ENCODE results near the gene MAST4. TPM values are rescaled to one million over a fixed set of nuclear protein-coding genes. Genes with fewer than 3 reads are reported as not detected.

The MAST4 gene
- total RNA-seq, 1 experiment from 2014 or later, result 6.8 TPM

DNA sequence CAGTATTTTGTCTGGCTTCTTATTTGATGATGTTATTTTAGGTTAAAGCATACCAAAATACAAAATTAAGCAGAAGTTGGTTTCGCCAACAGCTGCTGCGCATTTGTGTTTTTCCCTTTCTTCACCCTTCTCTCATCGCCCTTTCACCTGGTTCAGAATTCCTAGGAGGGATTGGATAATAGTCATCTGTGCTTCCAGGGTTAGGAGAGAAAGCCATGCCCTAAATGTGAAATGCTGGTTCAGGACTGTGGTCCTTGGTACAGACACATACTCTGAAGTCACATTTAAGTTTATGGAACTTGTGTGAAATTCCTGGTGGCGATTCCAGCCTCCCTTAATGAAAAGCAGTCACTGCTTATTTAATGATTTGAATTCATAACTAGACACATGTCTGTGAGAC lies 7.7 kb downstream of the MAST4 start:
- DNase-seq (ENCODE audit: low read depth), result no peak

DNA sequence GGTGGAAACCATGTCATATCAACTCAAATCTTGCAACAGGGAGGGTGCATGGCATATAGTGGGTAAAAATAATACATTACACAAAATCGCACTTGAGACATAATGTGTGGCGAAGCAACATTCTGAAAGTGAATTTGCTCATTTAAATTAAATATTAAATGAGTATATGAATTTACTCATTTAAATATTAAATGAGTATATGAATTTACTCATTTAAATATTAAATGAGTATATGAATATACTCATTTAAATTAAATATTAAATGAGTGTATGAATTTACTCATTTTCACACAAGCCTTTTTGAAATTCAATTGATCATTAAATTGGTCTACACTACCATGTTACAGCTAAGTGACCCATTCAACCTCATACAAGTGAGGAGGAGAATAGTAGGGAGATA lies 10.5 kb downstream of the MAST4 start:
- no peak for DNase-seq (ENCODE audit: low read depth)

DNA sequence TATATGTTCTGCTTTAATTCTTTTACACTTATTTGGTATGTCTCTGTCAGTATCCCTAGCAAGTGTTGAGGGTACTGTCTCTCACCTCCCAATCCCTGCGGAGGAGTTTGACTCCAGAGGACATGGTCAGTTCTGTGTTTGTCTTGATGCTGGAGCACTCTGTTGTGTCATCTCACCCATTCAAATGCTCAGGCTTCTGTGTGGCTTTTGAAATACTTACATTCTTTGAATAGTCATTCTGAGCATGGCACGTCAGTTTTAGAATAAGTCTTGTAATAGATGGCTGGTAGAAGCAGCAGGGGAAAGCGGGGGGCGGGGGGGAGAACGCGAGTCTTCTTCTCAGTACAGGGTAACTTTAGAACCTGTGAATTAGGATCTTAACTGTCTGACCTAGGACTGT lies 12.3 kb downstream of the MAST4 start:
- DNase-seq (ENCODE audit: low read depth), result no peak

DNA sequence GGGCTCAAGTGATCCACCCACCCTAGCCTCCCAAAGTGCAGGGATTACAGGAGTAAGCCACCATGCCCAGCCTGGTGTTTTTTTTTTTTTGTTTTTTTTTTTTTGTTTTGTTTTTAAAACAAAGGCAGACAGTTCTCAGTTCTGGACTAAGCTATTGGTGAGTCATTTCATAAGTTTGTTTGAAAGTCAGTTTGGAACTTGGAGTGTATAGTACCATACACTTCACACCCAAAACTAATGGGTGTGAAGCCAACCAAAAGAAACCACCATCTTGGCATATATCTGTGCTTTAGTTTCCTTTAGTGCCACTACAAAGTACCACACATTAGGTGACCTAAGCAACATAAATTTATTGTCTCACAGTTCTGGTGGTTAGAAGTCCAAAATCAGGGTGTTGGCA lies 13.4 kb downstream of the MAST4 start:
- DNase-seq (ENCODE audit: low read depth), result no peak

DNA sequence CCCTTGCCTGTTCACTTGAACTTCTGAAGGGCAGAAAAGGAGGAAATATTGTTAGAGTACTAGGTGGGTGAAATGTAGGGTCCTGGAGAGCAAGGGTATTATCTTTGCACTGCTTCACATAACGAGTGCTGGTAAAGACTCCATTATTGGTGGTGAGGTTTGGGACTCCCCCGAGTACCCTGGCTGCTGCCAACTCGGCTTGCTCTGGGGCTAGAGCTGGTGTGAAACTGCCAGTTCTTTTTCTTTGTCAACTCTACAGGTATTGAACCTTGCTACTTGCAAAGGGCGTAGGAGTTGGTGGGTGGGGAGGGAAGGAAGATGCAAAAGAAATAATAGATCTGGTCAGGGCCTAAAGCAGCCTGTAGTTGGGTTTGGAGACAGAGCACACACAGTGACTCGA lies 16.0 kb downstream of the MAST4 start:
- DNase-seq (ENCODE audit: low read depth), result no peak

DNA sequence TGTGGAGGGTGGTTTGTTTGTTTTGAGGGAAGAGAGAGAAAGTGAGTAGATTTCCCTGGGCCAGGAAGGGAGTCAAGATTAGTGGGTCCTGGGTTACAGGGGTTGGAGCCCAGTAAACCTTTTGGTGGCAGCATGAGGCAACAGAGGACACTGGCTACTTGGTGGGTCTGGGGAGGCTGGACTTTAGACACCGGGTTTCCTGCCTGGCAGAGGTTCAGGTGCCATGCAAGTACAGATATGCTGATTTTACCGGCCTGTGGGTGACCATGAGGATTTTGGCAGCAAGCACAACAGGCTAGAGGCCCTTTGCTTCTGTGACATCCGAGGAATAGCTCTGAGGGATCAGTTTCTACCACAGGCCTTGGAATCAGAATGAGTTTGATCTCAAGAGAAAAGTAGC lies 18.9 kb downstream of the MAST4 start:
- DNase-seq (ENCODE audit: low read depth), result no peak

DNA sequence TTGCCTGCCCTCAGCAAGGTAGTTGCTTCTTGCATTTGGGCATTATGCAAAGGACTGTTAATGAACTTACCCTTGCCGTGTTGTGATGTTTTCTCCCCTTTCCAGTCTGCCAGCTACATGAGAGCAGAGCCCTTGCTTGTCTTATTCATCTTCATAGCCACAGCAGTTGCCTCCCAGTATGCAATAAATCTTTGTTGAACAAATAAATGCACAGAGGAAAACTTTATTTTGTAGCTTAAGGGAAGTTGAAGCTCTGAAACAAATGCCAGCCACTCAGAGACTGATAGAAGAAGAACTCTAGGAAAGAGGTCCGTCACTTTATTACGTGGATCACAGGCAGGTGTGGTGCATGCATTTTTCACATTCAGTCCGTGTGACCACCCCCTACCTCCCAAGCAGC lies 19.7 kb downstream of the MAST4 start:
- no peak for DNase-seq (ENCODE audit: low read depth)

DNA sequence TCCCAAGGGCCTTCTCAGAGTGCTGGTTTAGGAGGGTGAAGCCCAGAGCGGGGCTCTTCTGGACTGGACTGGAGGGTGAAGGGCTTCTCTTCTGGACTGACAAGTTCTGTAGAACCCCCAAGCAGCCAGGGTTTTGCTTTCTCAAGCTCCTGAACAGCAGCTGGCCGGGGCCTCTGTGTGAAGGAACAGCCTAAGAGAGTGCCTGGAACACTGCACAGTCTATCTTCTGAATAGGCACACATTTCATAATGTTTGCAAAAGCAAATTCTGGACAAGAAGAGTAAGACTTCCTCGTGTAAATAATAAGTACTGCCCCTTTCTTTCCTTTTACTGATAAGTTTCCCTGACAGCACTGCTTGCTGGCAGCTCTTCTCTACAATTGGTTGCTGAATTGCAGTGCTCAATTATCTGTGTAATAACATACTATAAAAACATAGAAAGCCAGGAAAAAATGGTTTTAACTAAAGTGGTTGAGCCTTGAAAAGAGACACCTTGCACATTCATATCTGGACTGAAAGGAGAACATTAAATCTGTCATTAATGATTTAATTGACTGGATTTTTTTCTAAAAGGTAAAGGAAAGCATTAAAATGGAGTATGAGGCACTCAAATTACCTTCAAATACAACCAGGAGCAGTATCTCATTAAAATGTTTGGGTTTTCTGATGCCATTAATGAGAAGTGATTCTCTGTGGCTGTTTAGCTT lies 20.5 kb downstream of the MAST4 start:
- DNase-seq (ENCODE audit: low read depth), result no peak

DNA sequence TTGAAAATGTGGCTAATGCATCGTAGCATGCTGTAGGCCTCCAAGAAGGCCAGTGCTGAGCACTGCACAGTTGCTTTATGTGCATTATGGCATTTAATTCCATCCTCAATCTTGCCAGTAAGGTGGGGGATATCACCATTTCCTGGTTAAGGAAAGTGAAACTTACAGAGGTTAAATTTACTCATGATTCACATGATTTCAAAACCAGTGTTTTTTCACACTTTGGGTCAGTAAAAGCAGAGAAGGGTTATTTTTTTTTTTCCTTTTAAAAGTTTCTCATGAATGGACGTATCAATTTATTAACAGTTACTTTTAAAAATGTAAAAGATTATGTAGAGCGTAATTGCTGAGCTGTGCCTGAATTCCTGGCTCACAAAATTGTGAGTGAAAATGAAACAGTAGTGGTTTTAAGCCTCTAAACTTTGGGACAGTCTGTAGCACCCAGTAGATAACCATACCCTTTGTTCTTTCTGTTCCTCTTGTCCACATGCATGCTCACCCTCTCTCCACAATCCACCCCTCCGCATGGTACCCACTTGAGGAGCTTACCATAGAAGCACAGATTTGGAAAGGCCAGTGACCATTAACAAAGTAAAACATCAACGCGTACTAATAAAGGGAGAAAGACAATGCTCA lies 21.2 kb downstream of the MAST4 start:
- no peak for DNase-seq (ENCODE audit: low read depth)

DNA sequence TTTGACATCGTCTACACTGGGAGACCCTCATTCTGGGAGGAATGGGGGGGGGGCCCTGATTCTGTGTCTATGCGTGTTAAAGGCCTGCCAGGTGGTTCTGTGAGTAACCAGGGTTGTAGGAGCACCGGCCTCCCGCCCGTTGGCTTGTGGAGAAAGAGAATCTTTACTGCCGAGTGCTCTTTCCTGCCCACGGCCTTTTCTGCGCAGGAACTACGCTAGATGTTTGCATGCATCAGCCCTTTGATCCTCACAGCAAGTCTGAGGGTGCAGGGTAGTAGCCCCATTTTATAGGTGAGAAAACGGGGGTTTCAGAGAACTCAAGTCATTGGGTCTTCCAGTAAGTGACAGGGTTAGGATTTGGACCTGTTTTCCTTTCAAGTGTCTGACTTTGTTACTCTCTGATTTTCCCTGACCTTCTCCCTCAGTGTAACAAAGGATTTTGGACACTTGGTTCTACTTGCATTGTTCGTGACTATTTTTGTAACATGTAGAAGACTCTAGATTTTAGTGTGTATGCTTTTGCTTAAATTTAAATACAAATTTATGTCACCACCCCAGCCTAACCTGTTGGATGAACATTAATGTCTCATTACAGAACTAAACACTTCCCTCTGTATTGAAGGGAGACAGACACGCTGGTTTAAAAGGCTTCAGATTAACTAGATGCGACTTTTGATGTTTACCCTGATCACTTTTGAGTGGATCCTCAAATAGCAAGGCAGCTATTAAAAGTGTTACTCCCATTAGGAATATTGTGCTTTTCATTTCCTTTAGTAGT lies 22.0 kb downstream of the MAST4 start:
- no peak for DNase-seq (ENCODE audit: low read depth)

DNA sequence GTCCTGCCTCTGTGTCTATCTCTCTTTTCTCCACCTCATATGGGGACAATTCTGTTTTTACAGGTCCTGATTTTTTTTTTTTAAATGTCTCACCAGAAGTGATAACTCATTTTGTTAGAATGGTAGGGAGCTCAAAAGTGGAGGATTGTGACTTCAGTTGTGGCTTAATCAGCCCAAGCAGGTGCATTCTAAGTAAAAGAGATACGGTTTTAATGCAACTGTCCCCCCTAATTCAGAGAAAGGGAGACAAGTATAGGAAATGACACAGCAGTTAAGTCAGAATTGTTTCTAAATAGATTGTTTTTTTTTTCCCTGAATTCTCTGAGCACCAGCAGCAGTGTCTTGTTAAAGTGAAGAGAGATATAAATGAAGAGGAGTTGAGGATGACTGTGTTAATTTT lies 24.5 kb downstream of the MAST4 start:
- DNase-seq (ENCODE audit: low read depth), result no peak

DNA sequence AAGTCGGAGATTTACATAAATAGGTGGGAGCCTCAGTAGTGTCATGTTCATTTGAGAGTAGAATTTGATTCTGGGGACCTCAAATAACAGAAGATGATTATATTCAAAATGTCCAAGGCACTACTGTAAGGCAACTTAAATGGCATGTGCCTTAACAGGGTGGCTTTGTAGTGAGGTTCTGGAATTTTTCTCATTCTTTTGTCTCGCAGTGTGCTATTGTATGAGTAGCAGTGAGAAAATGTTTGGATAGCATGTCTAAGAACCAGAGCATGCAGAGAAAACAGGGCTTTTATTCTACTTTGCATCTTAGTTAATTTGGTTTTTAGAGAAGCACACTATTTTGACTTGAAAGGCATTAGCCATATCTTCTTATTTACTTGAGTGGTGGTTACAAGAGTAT lies 25.0 kb downstream of the MAST4 start:
- DNase-seq (ENCODE audit: low read depth), result no peak

DNA sequence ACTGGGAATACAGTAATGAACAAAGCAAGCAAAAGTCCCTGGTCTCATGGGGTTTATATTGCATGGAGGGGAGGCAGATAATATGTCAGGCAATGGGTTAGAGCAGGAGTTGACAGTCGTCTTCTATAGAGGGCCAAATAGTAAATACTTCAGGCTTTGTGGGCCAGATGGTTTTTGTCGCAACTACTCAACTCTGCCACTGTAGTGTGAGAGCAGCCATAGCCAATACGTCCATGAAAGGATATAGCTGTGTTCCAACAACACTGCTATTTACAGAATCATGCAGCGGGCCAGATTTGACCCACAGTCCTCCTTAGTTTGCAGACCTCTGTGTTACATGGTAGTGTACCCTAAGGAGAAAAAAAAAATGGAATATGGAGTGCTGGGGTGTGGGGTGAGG lies 25.5 kb downstream of the MAST4 start:
- DNase-seq (ENCODE audit: low read depth), result no peak

DNA sequence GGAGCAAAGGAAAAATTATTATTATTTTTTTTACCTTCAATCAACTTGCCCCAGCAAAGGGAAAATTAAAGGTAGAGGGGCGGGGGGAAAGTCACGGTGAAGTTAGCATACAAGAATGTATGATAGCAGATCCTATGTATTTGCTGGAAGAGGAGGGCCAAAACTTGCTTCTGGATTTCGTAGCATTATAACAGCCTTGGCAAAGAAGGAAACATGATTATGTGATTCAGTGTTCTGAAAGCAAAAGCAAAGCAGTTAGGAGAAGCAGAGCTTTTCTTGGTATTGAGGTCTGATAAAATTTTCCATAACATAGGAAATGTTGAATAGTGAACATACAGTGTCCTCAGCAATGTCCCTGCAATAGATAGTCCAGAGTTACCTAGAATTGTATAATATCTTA lies 32.4 kb downstream of the MAST4 start:
- no peak for DNase-seq (ENCODE audit: low read depth)

DNA sequence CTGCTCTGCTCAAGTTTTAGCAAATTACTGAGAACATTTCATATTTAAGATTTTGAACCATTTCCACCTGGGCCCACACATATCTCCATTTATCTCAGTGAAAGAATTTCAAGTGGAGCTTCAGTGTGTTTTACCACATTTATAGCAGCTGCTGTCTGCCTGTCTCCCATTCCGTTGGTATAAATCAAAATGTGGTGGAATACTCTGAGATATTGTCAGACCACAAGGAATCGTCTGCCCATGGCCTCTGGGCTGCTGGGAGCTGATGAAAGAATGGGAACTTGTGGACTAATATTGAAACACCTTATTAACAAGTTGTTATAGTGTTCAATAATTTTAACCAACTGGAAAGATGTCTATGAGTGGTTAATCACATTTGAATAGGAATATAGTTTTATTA lies 33.3 kb downstream of the MAST4 start:
- DNase-seq (ENCODE audit: low read depth), result no peak

DNA sequence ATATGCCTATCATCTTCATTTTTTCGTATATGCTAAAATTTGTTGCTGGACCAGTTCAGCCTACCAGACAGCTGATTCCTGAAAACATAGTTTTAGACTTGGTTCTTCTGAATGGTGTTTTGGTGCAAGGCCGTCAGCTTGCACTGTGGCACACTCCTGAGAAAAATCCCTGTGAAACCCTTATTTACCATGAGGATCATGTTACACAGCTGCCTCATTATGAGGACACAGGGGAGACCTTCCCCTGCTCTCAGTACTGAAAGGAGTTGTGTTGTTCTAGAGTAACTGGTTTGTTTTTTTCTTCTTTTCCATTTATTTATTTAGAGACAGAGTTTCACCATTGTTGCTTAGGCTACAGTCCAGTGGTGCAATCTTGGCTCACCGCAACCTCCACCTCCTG lies 37.6 kb downstream of the MAST4 start:
- no peak for DNase-seq (ENCODE audit: low read depth)

DNA sequence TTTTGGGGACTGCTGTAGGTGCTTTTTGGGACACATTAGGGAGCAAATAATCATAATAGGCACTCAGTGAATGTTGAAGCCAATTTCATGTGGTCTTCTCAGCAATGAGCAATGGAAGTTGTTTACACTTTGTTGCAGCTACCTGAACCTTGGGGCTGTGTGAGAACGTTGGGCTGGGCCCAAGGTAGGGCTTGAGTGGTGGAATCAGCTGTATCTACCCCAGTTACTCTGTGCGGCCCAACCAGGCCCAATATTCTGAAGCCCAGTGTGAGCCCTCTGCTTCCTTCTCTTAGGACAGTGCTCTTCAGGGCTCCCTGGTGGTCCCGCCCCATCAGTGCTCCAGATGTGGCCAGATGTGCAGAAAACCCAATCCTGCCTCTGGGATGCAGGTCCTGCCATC lies 38.4 kb downstream of the MAST4 start:
- DNase-seq (ENCODE audit: low read depth), result no peak

DNA sequence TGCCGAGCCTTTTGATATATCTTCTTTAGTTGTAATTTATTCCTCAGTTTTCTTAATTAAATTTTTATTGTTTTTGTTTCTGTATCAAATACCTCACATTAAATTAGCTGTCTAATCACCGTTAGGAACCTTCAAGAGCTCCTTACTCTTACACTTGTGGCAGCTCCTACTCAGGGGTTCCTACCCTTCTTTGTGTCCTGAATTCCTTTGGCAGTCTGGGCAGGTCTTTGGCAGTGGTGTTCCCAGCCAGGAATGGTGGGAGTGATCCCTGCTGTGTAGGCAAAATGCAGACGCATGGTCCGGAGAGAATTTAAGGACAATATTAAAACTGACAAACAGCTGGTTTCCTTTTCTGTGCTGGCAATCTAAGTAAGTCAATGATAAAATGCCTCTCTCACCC lies 41.8 kb downstream of the MAST4 start:
- DNase-seq (ENCODE audit: low read depth), result no peak

DNA sequence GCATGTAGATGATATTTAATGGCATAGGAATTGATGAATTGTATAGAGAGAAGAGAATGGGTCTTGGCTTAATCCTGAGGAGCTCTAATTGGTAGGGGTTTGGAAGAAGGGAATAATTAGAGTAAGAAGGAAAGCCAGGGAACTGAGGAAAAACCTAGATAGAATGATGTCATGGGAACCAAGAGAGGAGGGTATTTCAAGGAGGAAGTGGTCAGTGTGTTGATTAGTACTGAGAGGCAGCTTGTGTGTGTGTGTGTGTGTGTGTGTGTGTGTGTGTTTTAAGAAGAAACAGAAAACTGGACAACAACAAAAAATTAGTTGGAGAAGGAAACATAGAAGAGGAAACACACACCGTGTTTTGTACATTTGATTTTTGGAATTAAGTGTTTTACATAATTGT lies 42.8 kb downstream of the MAST4 start:
- DNase-seq (ENCODE audit: low read depth), result no peak

DNA sequence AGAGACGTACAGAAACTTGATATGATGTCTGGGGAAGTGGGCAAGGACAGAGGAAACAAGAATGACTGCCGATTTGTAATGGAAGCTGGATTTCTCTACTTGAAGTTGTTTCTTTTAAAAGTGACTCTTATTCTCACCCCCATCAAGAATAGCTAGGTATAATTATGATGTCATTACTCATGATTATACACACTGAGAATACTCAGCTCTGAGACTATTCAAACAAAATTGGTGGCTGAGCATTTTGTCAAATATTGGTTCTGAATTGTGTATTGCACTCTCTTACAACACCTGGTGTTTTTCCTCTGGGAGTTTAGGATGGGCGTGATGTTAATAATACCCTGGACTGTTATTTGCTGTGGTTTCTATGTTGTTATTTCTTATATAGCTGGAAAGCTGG lies 46.3 kb downstream of the MAST4 start:
- no peak for DNase-seq (ENCODE audit: low read depth)

DNA sequence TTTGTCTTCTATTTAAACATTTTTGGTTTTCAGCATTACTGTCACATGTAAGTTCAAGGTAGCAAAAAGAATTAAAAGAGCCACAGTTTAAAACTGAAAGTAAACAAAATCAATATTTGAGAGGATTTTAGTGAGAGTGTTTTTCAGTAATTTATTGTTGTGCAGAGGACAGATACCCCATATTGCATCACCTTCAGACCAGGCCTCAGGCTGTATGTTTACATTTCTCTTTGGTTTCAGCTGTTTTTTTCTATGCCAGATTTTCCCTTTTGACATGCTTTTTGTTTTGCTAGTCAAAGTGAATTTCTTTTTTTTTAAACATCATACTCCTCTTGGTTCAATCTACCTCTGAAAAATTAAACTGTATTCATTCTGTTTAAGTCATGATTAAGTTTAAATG lies 47.2 kb downstream of the MAST4 start:
- no peak for DNase-seq (ENCODE audit: low read depth)

DNA sequence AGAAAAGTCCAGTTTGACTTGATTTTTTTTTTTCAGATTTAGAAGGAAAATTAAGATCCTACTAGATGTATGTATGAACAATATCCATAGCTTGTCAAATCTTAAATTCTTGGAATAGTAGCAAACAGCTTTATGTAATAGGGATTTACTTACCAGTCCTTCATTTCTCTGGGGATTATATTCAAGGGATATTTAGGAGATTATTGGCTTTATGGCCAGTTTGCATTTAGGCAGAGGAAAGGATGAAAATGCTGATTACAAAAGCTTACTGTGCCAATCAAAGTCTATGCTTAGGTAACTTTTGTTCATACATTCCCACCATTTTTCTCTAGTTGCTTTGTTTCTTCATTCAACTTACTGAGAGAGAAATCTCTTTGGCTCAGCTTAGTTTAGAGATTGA lies 47.9 kb downstream of the MAST4 start:
- DNase-seq (ENCODE audit: low read depth), result no peak

DNA sequence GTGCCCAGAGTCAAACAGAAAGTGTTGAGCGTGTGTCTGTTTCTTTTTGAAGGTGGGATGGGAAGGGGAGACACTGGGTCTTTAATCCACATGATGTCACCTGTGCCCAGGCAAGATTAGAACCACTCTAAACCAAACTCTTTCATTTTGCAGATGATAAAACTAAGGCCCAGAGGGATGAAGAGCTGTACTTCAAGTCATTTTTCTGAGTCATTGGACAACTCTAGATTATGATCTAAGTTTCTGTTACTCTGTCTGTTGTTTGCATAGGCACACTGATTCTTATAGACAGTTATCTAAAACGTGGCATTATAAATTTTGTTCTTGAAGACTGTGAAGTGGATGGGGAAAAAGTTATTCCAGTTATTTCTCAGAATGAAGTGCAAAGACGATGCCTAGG lies 48.8 kb downstream of the MAST4 start:
- DNase-seq (ENCODE audit: low read depth), result no peak
